ENCODE measurements around the gene PRKCA.

Gene PRKCA

GRCh38 chr17:66326476-66327047 lies 24.1 kb downstream of the PRKCA start:
- DNase-seq (ENCODE audit: extremely low read depth, low read depth) = no peak
- TF ChIP-seq CTCF (IDR thresholded peaks at IDR 0.05; ENCODE audit: low read depth, low read length) = no peak

- no peak for TF ChIP-seq CTCF (IDR thresholded peaks at IDR 0.05; ENCODE audit: low read depth, low read length)
- DNase-seq (ENCODE audit: extremely low read depth, low read depth) = no peak
These were observed 28.2 kb downstream of the PRKCA start for GRCh38 chr17:66330646-66331037.

- TF ChIP-seq CTCF (IDR thresholded peaks at IDR 0.05; ENCODE audit: low read depth, low read length) = no peak
- DNase-seq (ENCODE audit: extremely low read depth, low read depth) = no peak
These were observed 28.8 kb downstream of the PRKCA start for GRCh38 chr17:66331038-66331816.

GRCh38 chr17:66335797-66336196 lies 33.4 kb downstream of the PRKCA start:
- no peak for TF ChIP-seq CTCF (IDR thresholded peaks at IDR 0.05; ENCODE audit: low read depth, low read length)
- no peak for DNase-seq (ENCODE audit: extremely low read depth, low read depth)

- no peak for DNase-seq (ENCODE audit: extremely low read depth, low read depth)
These were observed 34.9 kb downstream of the PRKCA start for GRCh38 chr17:66337268-66337667.

GRCh38 chr17:66337866-66338485 lies 35.6 kb downstream of the PRKCA start:
- DNase-seq (ENCODE audit: extremely low read depth, low read depth) = no peak

More at GRCh38 chr17:66337268-66337667, 34.9 kb downstream of the PRKCA start:
- no peak for TF ChIP-seq CTCF (IDR thresholded peaks at IDR 0.05; ENCODE audit: low read depth, low read length)

More at GRCh38 chr17:66337866-66338485, 35.6 kb downstream of the PRKCA start:
- TF ChIP-seq CTCF (IDR thresholded peaks at IDR 0.05; ENCODE audit: low read depth, low read length) = no peak

Data from AG09319 (cell line).